ENCODE results near the gene PSD4.

GRCh38 chr2:113245276-113245711, 71.5 kb downstream of the PSD4 start:
- no peak for TF ChIP-seq CTCF (IDR thresholded peaks at IDR 0.05; ENCODE audit: insufficient read depth, low read length)
- no peak for TF ChIP-seq GABPA (IDR thresholded peaks at IDR 0.05; ENCODE audit: low read depth)
- no peak for TF ChIP-seq POLR2AphosphoS5 (IDR thresholded peaks at IDR 0.05; ENCODE audit: low read depth)
- no peak for TF ChIP-seq REST (IDR thresholded peaks at IDR 0.05; ENCODE audit: insufficient replicate concordance, low read depth)
